Retinal pigment epithelial cell (primary cell): ENCODE measurements around the gene ANKRD28.

Experiments used
- DNase-seq: peaks from one replicate; pipeline ENCODE4 v3.0.0-alpha.2; 2010; ENCODE audit warnings: low read depth
- H3K4me3 ChIP-seq: 2 replicates; pipeline ENCODE4 v1.5.1; 2011; ENCODE audit warnings: mild to moderate bottlenecking, low read length, control low read depth, moderate library complexity
- TF ChIP-seq, protein P1 (sequence below): conservative IDR thresholded peaks from 2 replicates; pipeline ENCODE4 v1.5.1; 2011; ENCODE audit warnings: low read depth, low read length, control low read depth, inconsistent platforms

Gene ANKRD28

GRCh38 chr3:15633159-15633558 lies 164.6 kb downstream of the ANKRD28 start:
- TF ChIP-seq, protein P1, sequence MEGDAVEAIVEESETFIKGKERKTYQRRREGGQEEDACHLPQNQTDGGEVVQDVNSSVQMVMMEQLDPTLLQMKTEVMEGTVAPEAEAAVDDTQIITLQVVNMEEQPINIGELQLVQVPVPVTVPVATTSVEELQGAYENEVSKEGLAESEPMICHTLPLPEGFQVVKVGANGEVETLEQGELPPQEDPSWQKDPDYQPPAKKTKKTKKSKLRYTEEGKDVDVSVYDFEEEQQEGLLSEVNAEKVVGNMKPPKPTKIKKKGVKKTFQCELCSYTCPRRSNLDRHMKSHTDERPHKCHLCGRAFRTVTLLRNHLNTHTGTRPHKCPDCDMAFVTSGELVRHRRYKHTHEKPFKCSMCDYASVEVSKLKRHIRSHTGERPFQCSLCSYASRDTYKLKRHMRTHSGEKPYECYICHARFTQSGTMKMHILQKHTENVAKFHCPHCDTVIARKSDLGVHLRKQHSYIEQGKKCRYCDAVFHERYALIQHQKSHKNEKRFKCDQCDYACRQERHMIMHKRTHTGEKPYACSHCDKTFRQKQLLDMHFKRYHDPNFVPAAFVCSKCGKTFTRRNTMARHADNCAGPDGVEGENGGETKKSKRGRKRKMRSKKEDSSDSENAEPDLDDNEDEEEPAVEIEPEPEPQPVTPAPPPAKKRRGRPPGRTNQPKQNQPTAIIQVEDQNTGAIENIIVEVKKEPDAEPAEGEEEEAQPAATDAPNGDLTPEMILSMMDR: no peak
- H3K4me3 ChIP-seq: no peak overlapping the region
- no peak for DNase-seq

DNA sequence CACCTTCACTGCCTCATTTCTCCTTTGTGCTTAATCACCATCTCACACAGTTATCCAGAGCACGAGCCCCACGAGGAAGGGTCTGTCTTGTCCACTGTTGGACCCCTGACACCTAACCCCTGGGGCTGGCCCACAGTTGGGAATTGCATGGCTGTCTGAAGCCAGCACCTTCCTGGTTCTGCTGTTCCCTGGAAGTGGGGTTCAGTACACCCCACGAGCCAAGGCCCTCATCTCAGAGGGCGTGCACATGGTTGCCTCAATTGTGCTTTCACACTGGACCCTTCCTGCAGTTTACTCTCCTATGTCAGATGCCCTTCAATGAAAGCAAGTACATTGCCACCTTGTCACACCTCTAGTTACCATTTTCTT lies 165.6 kb downstream of the ANKRD28 start:
- TF ChIP-seq, protein P1: no peak
- no peak for DNase-seq
- H3K4me3 ChIP-seq: no peak overlapping the region

DNA sequence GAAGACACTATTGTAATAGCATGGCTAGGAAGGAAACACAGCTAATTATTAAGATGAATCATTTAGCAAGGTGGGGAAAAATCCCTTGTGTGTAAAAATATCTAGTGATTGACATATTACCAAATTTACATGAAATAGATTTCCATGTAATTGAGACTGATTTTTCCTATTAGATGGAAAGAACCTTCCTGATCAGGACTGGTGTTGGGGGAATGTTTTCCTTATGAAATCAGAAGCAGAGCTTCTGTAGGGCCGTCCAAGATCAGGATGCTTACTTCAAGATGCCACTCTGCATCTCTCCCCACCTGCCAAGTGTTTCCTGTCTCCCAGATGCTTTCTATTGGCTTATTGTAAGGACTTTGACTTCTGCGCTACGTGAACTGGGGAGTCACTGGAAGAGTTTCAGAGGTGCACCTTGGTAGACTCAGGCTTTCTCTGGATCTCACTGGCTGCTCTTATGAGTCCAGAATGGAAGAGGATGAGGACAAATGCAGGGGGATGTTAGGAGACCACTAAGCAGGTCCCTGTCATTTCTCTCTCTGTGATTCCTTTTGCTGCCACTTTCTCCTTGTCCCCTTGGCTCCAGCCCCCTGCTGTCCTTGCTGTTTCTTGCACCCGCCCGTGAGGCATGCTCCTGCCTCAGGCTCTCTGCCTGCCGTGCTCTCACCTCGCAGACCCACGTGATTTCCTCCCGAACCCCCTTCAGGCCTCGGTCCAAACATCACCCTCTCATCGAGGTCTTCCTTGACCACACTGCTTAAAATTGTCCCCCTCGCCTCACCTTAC lies 166.2 kb downstream of the ANKRD28 start:
- TF ChIP-seq, protein P1: no peak
- H3K4me3 ChIP-seq: no peak overlapping the region
- no peak for DNase-seq

DNA sequence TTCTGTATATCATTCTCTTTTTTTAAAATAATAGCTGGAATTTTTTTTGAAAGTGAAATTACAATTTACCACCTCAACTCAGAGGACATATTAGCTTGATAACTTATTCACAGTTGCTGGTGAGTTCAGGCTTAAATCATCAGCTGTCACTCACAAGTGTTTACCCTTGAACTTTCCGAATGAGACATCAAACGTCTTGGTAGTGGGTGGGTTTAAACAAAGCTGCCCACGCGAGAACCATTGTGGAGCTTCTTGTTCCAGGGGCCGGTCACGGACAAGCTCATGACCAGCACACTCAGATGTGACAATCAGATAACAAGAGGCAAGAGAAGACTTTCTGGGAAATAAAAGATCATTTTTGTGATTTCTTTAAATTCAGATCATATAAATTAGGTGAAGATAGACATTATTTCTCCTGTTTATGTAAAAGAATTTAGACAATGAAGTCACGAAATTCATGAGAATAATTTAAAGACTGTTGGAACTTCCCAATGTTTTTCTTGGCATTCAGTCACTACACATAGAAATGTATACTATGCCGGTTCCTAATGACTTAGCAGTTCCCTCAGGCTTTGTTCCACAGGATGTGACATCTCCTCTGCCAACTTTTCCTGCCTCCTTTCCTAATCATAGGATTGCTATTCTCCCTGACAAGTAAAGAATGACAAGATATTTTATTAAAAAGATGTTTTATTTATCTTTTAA lies 167.0 kb downstream of the ANKRD28 start:
- no peak for DNase-seq
- TF ChIP-seq, protein P1: no peak
- H3K4me3 ChIP-seq: peak overlapping the region; percentile 25

GRCh38 chr3:15629860-15630597 lies 167.8 kb downstream of the ANKRD28 start:
- TF ChIP-seq, protein P1: peak; percentile 73
- DNase-seq: no peak
- peak overlapping the region; percentile 20 for H3K4me3 ChIP-seq

DNA sequence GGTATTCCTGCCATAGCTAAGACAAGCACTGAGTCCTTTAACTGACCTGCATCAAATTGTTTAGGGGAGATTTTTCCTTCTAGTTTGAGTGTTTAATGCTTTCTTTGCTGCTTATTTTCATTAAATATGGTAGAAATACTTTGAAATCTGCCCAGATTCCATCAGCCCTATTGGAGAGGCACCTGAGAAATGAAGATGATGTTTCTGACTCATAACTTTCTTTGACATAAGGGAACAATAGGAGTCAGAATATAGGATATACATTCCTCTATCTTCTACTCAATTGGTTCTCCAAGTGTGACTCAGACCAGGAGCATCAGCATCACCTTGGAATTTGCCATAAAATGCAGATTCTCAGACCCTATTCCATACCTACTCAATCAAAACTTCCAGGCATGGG lies 168.8 kb downstream of the ANKRD28 start:
- TF ChIP-seq, protein P1: no peak

More for the DNA sequence above, 168.8 kb downstream of the ANKRD28 start:
- no peak for DNase-seq
- H3K4me3 ChIP-seq: no peak overlapping the region
